Hepatocyte (in vitro differentiated cells): ENCODE results near the gene UBAP2L. TPM values are rescaled to one million over a fixed set of nuclear protein-coding genes. Genes with fewer than 3 reads are reported as not detected.

Source experiments
- DNase-seq: peaks from one replicate; pipeline ENCODE4 v3.0.0-alpha.2; 2016; ENCODE audit warnings: low spot score
- H2AFZ ChIP-seq: fragments of 200-600 bp; sonication (generic); 2 replicates; pipeline ENCODE4 v1.6.0; 2016; ENCODE audit warnings: antibody characterized with exemption, mild to moderate bottlenecking
- H3K27ac ChIP-seq: fragments of 200-600 bp; sonication (generic); 2 replicates; pipeline ENCODE4 v1.5.1; 2016; ENCODE audit warnings: mild to moderate bottlenecking
- H3K27me3 ChIP-seq: fragments of 200-600 bp; sonication (generic); 2 replicates; pipeline ENCODE4 v1.6.1; 2016
- H3K36me3 ChIP-seq: fragments of 200-600 bp; sonication (generic); replicated peaks from 2 replicates; pipeline ENCODE4 v1.5.1; 2016; ENCODE audit warnings: low read depth; ENCODE audit not compliant: insufficient read depth
- H3K4me1 ChIP-seq: fragments of 200-600 bp; sonication (generic); 2 replicates; pipeline ENCODE4 v1.5.1; 2016; ENCODE audit warnings: mild to moderate bottlenecking, moderate library complexity; ENCODE audit not compliant: insufficient read depth
- H3K4me2 ChIP-seq: fragments of 200-600 bp; sonication (generic); 2 replicates; pipeline ENCODE4 v1.6.0; 2016
- H3K4me3 ChIP-seq: fragments of 200-600 bp; sonication (generic); 2 replicates; pipeline ENCODE4 v1.5.1; 2016; ENCODE audit warnings: mild to moderate bottlenecking
- H3K79me2 ChIP-seq: fragments of 200-600 bp; sonication (generic); 2 replicates; pipeline ENCODE4 v1.6.0; 2017; ENCODE audit warnings: mild to moderate bottlenecking
- H3K9me2 ChIP-seq: fragments of 200-600 bp; sonication (generic); replicated peaks from 2 replicates; pipeline ENCODE4 v1.6.0; 2017; ENCODE audit warnings: mild to moderate bottlenecking; ENCODE audit not compliant: insufficient read depth
- H3K9me3 ChIP-seq: fragments of 200-600 bp; sonication (generic); 2 replicates; pipeline ENCODE4 v1.5.1; 2016; ENCODE audit warnings: low read depth, mild to moderate bottlenecking
- H4K20me1 ChIP-seq: fragments of 200-600 bp; sonication (generic); 2 replicates; pipeline ENCODE4 v1.6.0; 2016; ENCODE audit warnings: mild to moderate bottlenecking; ENCODE audit not compliant: insufficient read depth, poor library complexity, severe bottlenecking
- CTCF ChIP-seq: fragments of 200-600 bp; sonication (generic); IDR thresholded peaks from 2 replicates; pipeline ENCODE4 v1.5.1; 2016; ENCODE audit warnings: antibody characterized with exemption, mild to moderate bottlenecking; ENCODE audit not compliant: poor library complexity
- EZH2 ChIP-seq: fragments of 200-600 bp; sonication (generic); IDR thresholded peaks from 2 replicates; pipeline ENCODE4 v1.6.1; 2016; ENCODE audit warnings: antibody characterized with exemption, mild to moderate bottlenecking, borderline replicate concordance
- EZH2phosphoT487 ChIP-seq: fragments of 200-600 bp; sonication (generic); IDR thresholded peaks from one replicate; pipeline ENCODE4 v1.6.1; 2018; ENCODE audit warnings: antibody characterized with exemption, mild to moderate bottlenecking, low read depth, moderate library complexity; ENCODE audit not compliant: unreplicated experiment, severe bottlenecking
- WGBS: methylation state at CpG from one replicate; pipeline ENCODE4 v1.1.6; 2016; ENCODE audit warnings: low lambda C conversion rate; ENCODE audit errors: missing lambda C conversion rate; 5-methylcytosine and 5-hydroxymethylcytosine counted together
- polyA plus RNA-seq: library from polyadenylated mRNA; unstranded; fragments of >200 nt; fragmentation: Nextera tagmentation; extraction: Ambion mirVana; gene quantifications from 2 replicates; pipeline ENCODE4 v1.2.1, GENCODE V29; 2016
- total RNA-seq: library from RNA; depleted of rRNA; stranded (reverse); fragments of >200 nt; gene quantifications from 2 replicates; pipeline ENCODE4 v1.2.3, GENCODE V29; 2014

UBAP2L gene
- total and polyA plus RNA-seq, 2 experiments from 2014 or later: 103 to 119 TPM

- H3K4me3 ChIP-seq: no peak overlapping the region
- DNase-seq: no peak
- peaks cover 85% of the 10 kb centered on the region for H3K79me2 ChIP-seq
- no peaks in the 10 kb centered on the region for H3K27me3 ChIP-seq
- no peak overlapping the region for H3K4me2 ChIP-seq
- no peak overlapping the region for H3K27ac ChIP-seq
- no peaks in the 10 kb centered on the region for H3K4me1 ChIP-seq
- H3K9me2 ChIP-seq: no peaks in the 10 kb centered on the region
- no peaks in the 10 kb centered on the region for H3K9me3 ChIP-seq
- H4K20me1 ChIP-seq: peaks cover 48% of the 10 kb centered on the region
- WGBS: 91% methylated on average over 3 of the region's 3 CpGs
- H2AFZ ChIP-seq: no peak overlapping the region
- TF ChIP-seq EZH2phosphoT487: no peak
- no peak for TF ChIP-seq EZH2
- TF ChIP-seq CTCF: no peak
- H3K36me3 ChIP-seq: peaks cover 4% of the 10 kb centered on the region
These were observed 21.1 kb downstream of the UBAP2L start for GRCh38 chr1:154241703-154242351.

- Histone ChIP-seq H3K27me3 (no peaks in the 10 kb centered on the region), H4K20me1 (peaks cover 3% of the 10 kb centered on the region), H3K9me2 (no peaks in the 10 kb centered on the region), H3K4me1 (no peaks in the 10 kb centered on the region), H3K4me2 (no peak overlapping the region), H3K36me3 (peaks cover 11% of the 10 kb centered on the region), H3K4me3 (no peak overlapping the region), H3K79me2 (peaks cover 28% of the 10 kb centered on the region), H3K27ac (no peak overlapping the region), H3K9me3 (no peaks in the 10 kb centered on the region), H2AFZ (no peak overlapping the region)
- WGBS: 96% methylated on average over 7 of the region's 7 CpGs
- DNase-seq: no peak
- TF ChIP-seq CTCF (no peak), EZH2phosphoT487 (no peak), EZH2 (no peak)
These were observed 32.9 kb downstream of the UBAP2L start for GRCh38 chr1:154253671-154254070.

- H3K36me3 ChIP-seq: peaks cover 14% of the 10 kb centered on the region
- DNase-seq: no peak
- no peaks in the 10 kb centered on the region for H3K4me1 ChIP-seq
- H4K20me1 ChIP-seq: peaks cover 3% of the 10 kb centered on the region
- no peak overlapping the region for H3K4me3 ChIP-seq
- no peaks in the 10 kb centered on the region for H3K27me3 ChIP-seq
- peaks cover 23% of the 10 kb centered on the region for H3K79me2 ChIP-seq
- H3K4me2 ChIP-seq: no peak overlapping the region
- H3K27ac ChIP-seq: no peak overlapping the region
- no peak for TF ChIP-seq CTCF
- H2AFZ ChIP-seq: no peak overlapping the region
- no peaks in the 10 kb centered on the region for H3K9me3 ChIP-seq
- no peaks in the 10 kb centered on the region for H3K9me2 ChIP-seq
These were observed 35.9 kb downstream of the UBAP2L start for GRCh38 chr1:154256686-154257085.

GRCh38 chr1:154258784-154259183 is 38.0 kb downstream of the UBAP2L start:
- Histone ChIP-seq H3K9me2 (no peaks in the 10 kb centered on the region), H3K4me1 (no peaks in the 10 kb centered on the region), H2AFZ (no peak overlapping the region), H3K27ac (no peak overlapping the region), H3K27me3 (no peaks in the 10 kb centered on the region), H3K4me3 (no peak overlapping the region), H3K79me2 (peaks cover 23% of the 10 kb centered on the region), H4K20me1 (peaks cover 15% of the 10 kb centered on the region), H3K36me3 (peaks cover 14% of the 10 kb centered on the region), H3K4me2 (no peak overlapping the region), H3K9me3 (no peaks in the 10 kb centered on the region)
- TF ChIP-seq EZH2: no peak
- DNase-seq: no peak
- WGBS: 98% methylated on average over 2 of the region's 2 CpGs
